HepG2 (cell line): ENCODE data around the gene BTBD19. TPM values are rescaled to one million over a fixed set of nuclear protein-coding genes. Genes with fewer than 3 reads are reported as not detected.
A peak's percentile ranks its signal among the peaks of the same experiment; 100 is the strongest.

ENCODE experiments used
- ARNT ChIP-seq: fragments of 450-650 bp; IDR thresholded peaks from 2 replicates; pipeline ENCODE4 v1.6.1; 2017
- ATM ChIP-seq: fragments of 450-650 bp; IDR thresholded peaks from 2 replicates; pipeline ENCODE4 v1.7.1; 2017; ENCODE audit warnings: mild to moderate bottlenecking, borderline replicate concordance
- CBX2 ChIP-seq, 2 experiments: fragments of 200-600 bp in 1 of 2; sonication (generic); formaldehyde crosslinking in 1 of 2; IDR thresholded peaks; 2 replicates each; pipeline versions ENCODE4 v1.7.0 to v1.8.1; 2018 to 2022; ENCODE audit warnings: low read depth in 2 of 2, low read length in 1 of 2, mild to moderate bottlenecking in 1 of 2, missing genetic modification reagents in 1 of 2
- GTF2F1 ChIP-seq: fragments of 150-350 bp; IDR thresholded peaks from 2 replicates; pipeline ENCODE4 v1.6.1; 2014; ENCODE audit warnings: low read length
- HNRNPL ChIP-seq: fragments of 200-400 bp; formaldehyde crosslinking; IDR thresholded peaks from 2 replicates; pipeline ENCODE4 v1.6.1; 2017; ENCODE audit warnings: mild to moderate bottlenecking, low read depth, low read length
- MAZ ChIP-seq, 2 experiments: sonication (generic) in 1 of 2; formaldehyde crosslinking in 1 of 2; IDR thresholded peaks; 2 replicates each; pipeline versions ENCODE4 v1.5.0 to v1.6.1; 2012 to 2020; ENCODE audit warnings: low read depth in 2 of 2, mild to moderate bottlenecking in 2 of 2, borderline replicate concordance in 1 of 2, improper control_type of control experiment in 1 of 2, low read length in 1 of 2, missing genetic modification reagents in 1 of 2, moderate library complexity in 1 of 2
- MEIS2 ChIP-seq: sonication (generic); formaldehyde crosslinking; IDR thresholded peaks from 2 replicates; pipeline ENCODE4 v1.9.0; 2021; ENCODE audit warnings: mild to moderate bottlenecking, missing genetic modification reagents
- PHF5A ChIP-seq: IDR thresholded peaks from one replicate; pipeline ENCODE4 v1.6.1; 2018; ENCODE audit warnings: low read depth, missing genetic modification reagents; ENCODE audit not compliant: unreplicated experiment
- RAD51 ChIP-seq: fragments of 450-650 bp; IDR thresholded peaks from 2 replicates; pipeline ENCODE4 v1.6.1; 2016; ENCODE audit warnings: borderline replicate concordance
- RFXAP ChIP-seq: sonication (generic); formaldehyde crosslinking; IDR thresholded peaks from 2 replicates; pipeline ENCODE4 v1.4.0; 2020; ENCODE audit warnings: missing genetic modification reagents, borderline replicate concordance
- SP5 ChIP-seq: IDR thresholded peaks from 2 replicates; pipeline ENCODE4 v1.6.1; 2016; ENCODE audit warnings: low read depth, borderline replicate concordance
- TAF1 ChIP-seq: sonication (generic); formaldehyde crosslinking; IDR thresholded peaks from 2 replicates; pipeline ENCODE4 v1.4.0; 2020; ENCODE audit warnings: missing genetic modification reagents
- TP53 ChIP-seq: sonication (generic); formaldehyde crosslinking; conservative IDR thresholded peaks from 2 replicates; pipeline ENCODE4 v1.4.0; 2020; ENCODE audit warnings: missing genetic modification reagents
- TSC22D2 ChIP-seq: sonication (generic); formaldehyde crosslinking; IDR thresholded peaks from 2 replicates; pipeline ENCODE4 v1.5.1; 2020; ENCODE audit warnings: missing genetic modification reagents, mild to moderate bottlenecking, borderline replicate concordance
- ZBTB21 ChIP-seq: sonication (generic); formaldehyde crosslinking; IDR thresholded peaks from 2 replicates; pipeline ENCODE4 v1.4.0; 2020; ENCODE audit warnings: missing genetic modification reagents
- ZNF121 ChIP-seq: sonication (generic); formaldehyde crosslinking; IDR thresholded peaks from 2 replicates; pipeline ENCODE4 v1.5.0; 2020; ENCODE audit warnings: mild to moderate bottlenecking, missing genetic modification reagents
- ZNF660 ChIP-seq: sonication (generic); formaldehyde crosslinking; IDR thresholded peaks from 2 replicates; pipeline ENCODE4 v1.5.1; 2020; ENCODE audit warnings: mild to moderate bottlenecking, low read depth, missing genetic modification reagents, borderline replicate concordance
- ZNF724P ChIP-seq: sonication (generic); formaldehyde crosslinking; IDR thresholded peaks from 2 replicates; pipeline ENCODE4 v1.8.0; 2022; ENCODE audit warnings: missing genetic modification reagents, borderline replicate concordance
- ZNF737 ChIP-seq: sonication (generic); formaldehyde crosslinking; IDR thresholded peaks from 2 replicates; pipeline ENCODE4 v1.5.0; 2020; ENCODE audit warnings: missing genetic modification reagents, mild to moderate bottlenecking, borderline replicate concordance
- polyA plus RNA-seq, 8 experiments: library from polyadenylated mRNA; depleted of rRNA in 3 of 8; stranded (reverse) in 7 of 8; unstranded in 1 of 8; fragments of >200 nt; fragmentation: Illumina TruSeq in 4 of 8; extraction: Trizol in 4 of 8; gene quantifications; 2 replicates each; pipeline versions ENCODE4 v1.2.1 to v1.2.3, GENCODE V29; 2011 to 2016; ENCODE audit warnings: low read depth in 4 of 8, missing spikeins in 1 of 8, mixed read lengths in 1 of 8; ENCODE audit not compliant: insufficient read depth in 1 of 8
- total RNA-seq, 5 experiments: library from RNA; depleted of rRNA; stranded (reverse); fragments of >200 nt; fragmentation: Illumina TruSeq; extraction: Trizol; gene quantifications; 2 replicates each; pipeline ENCODE4 v1.2.3, GENCODE V29; 2016; ENCODE audit warnings: low read depth in 1 of 5
- TF ChIP-seq, protein P1 (sequence below): sonication (generic); formaldehyde crosslinking; IDR thresholded peaks from 2 replicates; pipeline ENCODE4 v1.5.0; 2020; ENCODE audit warnings: mild to moderate bottlenecking, missing genetic modification reagents
- TF ChIP-seq, protein P2 (sequence below): sonication (generic); formaldehyde crosslinking; IDR thresholded peaks from 2 replicates; pipeline ENCODE4 v1.5.1; 2020; ENCODE audit warnings: mild to moderate bottlenecking, moderate library complexity, missing genetic modification reagents
- TF ChIP-seq, protein P3 (sequence below): sonication (generic); formaldehyde crosslinking; IDR thresholded peaks from 2 replicates; pipeline ENCODE4 v1.4.0; 2020; ENCODE audit warnings: missing genetic modification reagents, mild to moderate bottlenecking, borderline replicate concordance

The BTBD19 gene
- total and polyA plus RNA-seq, 2 of the 13 experiments (the other 11 are each of a cell fraction or from before 2014, with no cell fraction given) = 2.7 to 6.7 TPM

DNA sequence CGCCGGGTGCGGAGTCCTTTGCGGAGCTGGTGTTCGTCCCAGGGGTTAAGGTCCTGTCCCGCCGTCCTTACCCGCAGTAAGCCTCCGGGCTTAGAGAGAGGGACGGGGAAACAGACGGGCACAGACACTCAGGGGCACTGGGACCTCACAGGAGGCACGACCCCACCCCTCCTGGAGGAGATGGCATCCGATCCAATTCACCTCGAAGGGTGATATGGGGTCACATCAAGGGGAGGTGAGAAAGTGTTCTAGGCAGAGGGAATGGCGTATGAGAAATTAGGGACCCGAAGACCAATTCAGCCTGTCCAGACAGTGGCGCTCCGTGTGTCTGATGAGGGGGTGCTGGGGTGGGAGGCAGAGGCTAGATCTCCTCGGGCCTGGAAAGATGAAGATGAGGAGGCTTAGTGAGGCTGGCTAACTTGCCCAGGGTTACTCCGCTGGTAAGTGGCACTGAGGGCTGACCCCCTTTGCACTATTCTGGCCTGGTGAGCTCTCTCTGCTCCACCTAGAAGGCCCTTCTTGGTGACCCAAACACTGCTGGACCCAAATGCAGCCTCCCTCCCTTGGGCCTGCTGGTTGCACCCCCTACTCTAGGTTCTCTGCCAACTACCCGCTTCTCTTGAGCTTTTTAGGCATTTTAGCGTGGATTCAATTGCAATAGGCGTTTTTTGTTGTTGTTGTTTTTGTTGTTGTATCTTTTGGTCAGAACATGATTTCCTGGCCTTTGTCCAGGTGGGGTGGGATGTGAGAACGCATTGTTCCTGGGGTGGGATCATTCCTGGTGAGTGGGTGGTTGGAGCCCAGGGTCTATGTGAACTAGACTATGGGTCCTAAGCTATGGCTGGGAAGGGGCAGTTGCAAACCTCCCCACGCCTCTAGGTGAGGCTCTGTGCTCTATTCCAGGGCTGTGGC, 12.3 kb downstream of the BTBD19 start (continued):
- TF ChIP-seq MEIS2 = 0 out of 2 replicates have a peak, but pooled peaks have one; percentile 9
- TF ChIP-seq ZNF660 (CRISPR knock-in tag) = no peak
- no peak for TF ChIP-seq SP5 (CRISPR knock-in tag)
- TF ChIP-seq ZNF121 (CRISPR knock-in tag) = 0 out of 2 replicates have a peak, but pooled peaks have one; percentile 36
- 0 out of 2 replicates have a peak, but pooled peaks have one; percentile 5 for TF ChIP-seq ZNF737 (CRISPR knock-in tag)
- TF ChIP-seq TP53 (CRISPR knock-in tag) = no peak
- no peak for TF ChIP-seq RAD51
- 0 out of 2 replicates have a peak, but pooled peaks have one; percentile 19 for TF ChIP-seq TSC22D2
- TF ChIP-seq, protein P1, sequence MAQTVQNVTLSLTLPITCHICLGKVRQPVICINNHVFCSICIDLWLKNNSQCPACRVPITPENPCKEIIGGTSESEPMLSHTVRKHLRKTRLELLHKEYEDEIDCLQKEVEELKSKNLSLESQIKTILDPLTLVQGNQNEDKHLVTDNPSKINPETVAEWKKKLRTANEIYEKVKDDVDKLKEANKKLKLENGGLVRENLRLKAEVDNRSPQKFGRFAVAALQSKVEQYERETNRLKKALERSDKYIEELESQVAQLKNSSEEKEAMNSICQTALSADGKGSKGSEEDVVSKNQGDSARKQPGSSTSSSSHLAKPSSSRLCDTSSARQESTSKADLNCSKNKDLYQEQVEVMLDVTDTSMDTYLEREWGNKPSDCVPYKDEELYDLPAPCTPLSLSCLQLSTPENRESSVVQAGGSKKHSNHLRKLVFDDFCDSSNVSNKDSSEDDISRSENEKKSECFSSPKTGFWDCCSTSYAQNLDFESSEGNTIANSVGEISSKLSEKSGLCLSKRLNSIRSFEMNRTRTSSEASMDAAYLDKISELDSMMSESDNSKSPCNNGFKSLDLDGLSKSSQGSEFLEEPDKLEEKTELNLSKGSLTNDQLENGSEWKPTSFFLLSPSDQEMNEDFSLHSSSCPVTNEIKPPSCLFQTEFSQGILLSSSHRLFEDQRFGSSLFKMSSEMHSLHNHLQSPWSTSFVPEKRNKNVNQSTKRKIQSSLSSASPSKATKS (CRISPR knock-in tag) = 0 out of 2 replicates have a peak, but pooled peaks have one; percentile 13
- no peak for TF ChIP-seq ATM
- 0 out of 2 replicates have a peak, but pooled peaks have one; percentile 6 for TF ChIP-seq RFXAP (CRISPR knock-in tag)
- no peak for TF ChIP-seq CBX2 (IDR thresholded peaks at IDR 0.05; ENCODE audit: low read depth, low read length)
- TF ChIP-seq CBX2 (CRISPR knock-in tag; IDR thresholded peaks at IDR 0.05; ENCODE audit: low read depth) = no peak
- TF ChIP-seq ZBTB21 (CRISPR knock-in tag) = no peak
- TF ChIP-seq ARNT = no peak
- TF ChIP-seq TAF1 (CRISPR knock-in tag) = peak; percentile 71
- TF ChIP-seq GTF2F1 = no peak
- TF ChIP-seq PHF5A (CRISPR knock-in tag) = peak; percentile 79
- TF ChIP-seq, protein P2, sequence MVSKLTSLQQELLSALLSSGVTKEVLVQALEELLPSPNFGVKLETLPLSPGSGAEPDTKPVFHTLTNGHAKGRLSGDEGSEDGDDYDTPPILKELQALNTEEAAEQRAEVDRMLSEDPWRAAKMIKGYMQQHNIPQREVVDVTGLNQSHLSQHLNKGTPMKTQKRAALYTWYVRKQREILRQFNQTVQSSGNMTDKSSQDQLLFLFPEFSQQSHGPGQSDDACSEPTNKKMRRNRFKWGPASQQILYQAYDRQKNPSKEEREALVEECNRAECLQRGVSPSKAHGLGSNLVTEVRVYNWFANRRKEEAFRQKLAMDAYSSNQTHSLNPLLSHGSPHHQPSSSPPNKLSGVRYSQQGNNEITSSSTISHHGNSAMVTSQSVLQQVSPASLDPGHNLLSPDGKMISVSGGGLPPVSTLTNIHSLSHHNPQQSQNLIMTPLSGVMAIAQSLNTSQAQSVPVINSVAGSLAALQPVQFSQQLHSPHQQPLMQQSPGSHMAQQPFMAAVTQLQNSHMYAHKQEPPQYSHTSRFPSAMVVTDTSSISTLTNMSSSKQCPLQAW (CRISPR knock-in tag) = no peak; the same call in 1 of the 2 replicates
- peak; percentile 60; the same call in 1 of the 2 replicates for TF ChIP-seq HNRNPL
- no peak for TF ChIP-seq MAZ (IDR thresholded peaks at IDR 0.05; ENCODE audit: borderline replicate concordance, low read depth, low read length)
- peak; percentile 43; the same call in 1 of the 2 replicates for TF ChIP-seq MAZ (CRISPR knock-in tag; IDR thresholded peaks at IDR 0.05; ENCODE audit: low read depth)
- TF ChIP-seq, protein P3, sequence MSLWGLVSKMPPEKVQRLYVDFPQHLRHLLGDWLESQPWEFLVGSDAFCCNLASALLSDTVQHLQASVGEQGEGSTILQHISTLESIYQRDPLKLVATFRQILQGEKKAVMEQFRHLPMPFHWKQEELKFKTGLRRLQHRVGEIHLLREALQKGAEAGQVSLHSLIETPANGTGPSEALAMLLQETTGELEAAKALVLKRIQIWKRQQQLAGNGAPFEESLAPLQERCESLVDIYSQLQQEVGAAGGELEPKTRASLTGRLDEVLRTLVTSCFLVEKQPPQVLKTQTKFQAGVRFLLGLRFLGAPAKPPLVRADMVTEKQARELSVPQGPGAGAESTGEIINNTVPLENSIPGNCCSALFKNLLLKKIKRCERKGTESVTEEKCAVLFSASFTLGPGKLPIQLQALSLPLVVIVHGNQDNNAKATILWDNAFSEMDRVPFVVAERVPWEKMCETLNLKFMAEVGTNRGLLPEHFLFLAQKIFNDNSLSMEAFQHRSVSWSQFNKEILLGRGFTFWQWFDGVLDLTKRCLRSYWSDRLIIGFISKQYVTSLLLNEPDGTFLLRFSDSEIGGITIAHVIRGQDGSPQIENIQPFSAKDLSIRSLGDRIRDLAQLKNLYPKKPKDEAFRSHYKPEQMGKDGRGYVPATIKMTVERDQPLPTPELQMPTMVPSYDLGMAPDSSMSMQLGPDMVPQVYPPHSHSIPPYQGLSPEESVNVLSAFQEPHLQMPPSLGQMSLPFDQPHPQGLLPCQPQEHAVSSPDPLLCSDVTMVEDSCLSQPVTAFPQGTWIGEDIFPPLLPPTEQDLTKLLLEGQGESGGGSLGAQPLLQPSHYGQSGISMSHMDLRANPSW (CRISPR knock-in tag) = no peak
- TF ChIP-seq ZNF724P = 0 out of 2 replicates have a peak, but pooled peaks have one; percentile 20
